Measurements from ENCODE around the gene IKBKE.

IKBKE gene

DNA sequence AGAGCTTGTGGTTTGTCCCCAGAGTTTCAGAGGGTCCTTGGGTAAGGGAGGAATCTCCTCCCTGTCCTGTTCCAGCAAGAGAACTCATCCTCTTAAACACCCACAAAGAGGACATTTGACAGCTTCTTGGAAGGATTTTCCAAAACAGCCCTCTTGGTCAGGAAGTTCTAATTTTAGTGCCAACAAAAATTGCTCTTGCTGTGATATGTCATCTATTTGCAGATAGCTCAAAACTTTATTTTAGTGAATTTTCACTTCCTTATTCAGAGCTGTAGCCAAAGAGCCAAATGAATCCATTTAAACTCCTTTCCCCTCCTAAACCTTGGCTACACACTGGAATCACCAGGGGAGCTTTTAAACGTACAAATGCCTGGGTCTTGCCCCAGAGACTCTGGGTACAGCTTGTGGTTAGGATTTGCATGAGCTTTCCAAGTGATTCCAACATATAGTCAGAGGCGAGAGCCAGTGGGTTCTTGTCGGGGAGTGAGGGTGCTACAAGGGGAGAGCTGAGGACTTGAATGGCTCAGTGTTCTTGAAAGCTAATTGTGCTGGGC is 25.3 kb downstream of the IKBKE start:
- no peak overlapping the region for H3K4me3 ChIP-seq (ENCODE audit: low read depth, low read length)
- H2AFZ ChIP-seq = no peak overlapping the region
- no peak overlapping the region for H3K9ac ChIP-seq
- no peaks in the 10 kb centered on the region for H3K36me3 ChIP-seq (ENCODE audit: control insufficient read depth, insufficient read depth, low read length)
- no peak overlapping the region for H3K4me2 ChIP-seq (ENCODE audit: low read length)
- TF ChIP-seq, protein P1, sequence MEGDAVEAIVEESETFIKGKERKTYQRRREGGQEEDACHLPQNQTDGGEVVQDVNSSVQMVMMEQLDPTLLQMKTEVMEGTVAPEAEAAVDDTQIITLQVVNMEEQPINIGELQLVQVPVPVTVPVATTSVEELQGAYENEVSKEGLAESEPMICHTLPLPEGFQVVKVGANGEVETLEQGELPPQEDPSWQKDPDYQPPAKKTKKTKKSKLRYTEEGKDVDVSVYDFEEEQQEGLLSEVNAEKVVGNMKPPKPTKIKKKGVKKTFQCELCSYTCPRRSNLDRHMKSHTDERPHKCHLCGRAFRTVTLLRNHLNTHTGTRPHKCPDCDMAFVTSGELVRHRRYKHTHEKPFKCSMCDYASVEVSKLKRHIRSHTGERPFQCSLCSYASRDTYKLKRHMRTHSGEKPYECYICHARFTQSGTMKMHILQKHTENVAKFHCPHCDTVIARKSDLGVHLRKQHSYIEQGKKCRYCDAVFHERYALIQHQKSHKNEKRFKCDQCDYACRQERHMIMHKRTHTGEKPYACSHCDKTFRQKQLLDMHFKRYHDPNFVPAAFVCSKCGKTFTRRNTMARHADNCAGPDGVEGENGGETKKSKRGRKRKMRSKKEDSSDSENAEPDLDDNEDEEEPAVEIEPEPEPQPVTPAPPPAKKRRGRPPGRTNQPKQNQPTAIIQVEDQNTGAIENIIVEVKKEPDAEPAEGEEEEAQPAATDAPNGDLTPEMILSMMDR (IDR thresholded peaks at IDR 0.05) = no peak
- no peaks in the 10 kb centered on the region for H3K79me2 ChIP-seq
- H3K27ac ChIP-seq = no peak overlapping the region
- no peaks in the 10 kb centered on the region for H3K9me3 ChIP-seq (ENCODE audit: control insufficient read depth, low read length)
- H3K4me1 ChIP-seq = no peaks in the 10 kb centered on the region
- H3K27me3 ChIP-seq (ENCODE audit: control insufficient read depth, insufficient read depth, low read length) = no peaks in the 10 kb centered on the region

DNA sequence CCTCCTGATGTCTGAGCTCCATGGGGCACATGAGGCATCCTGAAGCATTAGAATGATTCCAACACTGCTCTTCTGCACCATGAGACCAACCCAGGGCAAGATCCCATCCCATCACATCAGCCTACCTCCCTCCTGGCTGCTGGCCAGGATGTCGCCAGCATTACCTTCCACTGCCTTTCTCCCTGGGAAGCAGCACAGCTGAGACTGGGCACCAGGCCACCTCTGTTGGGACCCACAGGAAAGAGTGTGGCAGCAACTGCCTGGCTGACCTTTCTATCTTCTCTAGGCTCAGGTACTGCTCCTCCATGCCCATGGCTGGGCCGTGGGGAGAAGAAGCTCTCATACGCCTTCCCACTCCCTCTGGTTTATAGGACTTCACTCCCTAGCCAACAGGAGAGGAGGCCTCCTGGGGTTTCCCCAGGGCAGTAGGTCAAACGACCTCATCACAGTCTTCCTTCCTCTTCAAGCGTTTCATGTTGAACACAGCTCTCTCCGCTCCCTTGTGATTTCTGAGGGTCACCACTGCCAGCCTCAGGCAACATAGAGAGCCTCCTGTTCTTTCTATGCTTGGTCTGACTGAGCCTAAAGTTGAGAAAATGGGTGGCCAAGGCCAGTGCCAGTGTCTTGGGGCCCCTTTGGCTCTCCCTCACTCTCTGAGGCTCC is 26.0 kb downstream of the IKBKE start:
- Histone ChIP-seq H3K4me2 (ENCODE audit: low read length) (no peak overlapping the region), H2AFZ (no peak overlapping the region), H3K36me3 (ENCODE audit: control insufficient read depth, insufficient read depth, low read length) (no peaks in the 10 kb centered on the region), H3K9ac (no peak overlapping the region), H3K4me1 (peaks cover 3% of the 10 kb centered on the region), H3K79me2 (no peaks in the 10 kb centered on the region), H3K4me3 (ENCODE audit: low read depth, low read length) (no peak overlapping the region), H3K27ac (no peak overlapping the region), H3K27me3 (ENCODE audit: control insufficient read depth, insufficient read depth, low read length) (no peaks in the 10 kb centered on the region), H3K9me3 (ENCODE audit: control insufficient read depth, low read length) (no peaks in the 10 kb centered on the region)
- TF ChIP-seq, protein P1 (IDR thresholded peaks at IDR 0.05) = no peak

DNA sequence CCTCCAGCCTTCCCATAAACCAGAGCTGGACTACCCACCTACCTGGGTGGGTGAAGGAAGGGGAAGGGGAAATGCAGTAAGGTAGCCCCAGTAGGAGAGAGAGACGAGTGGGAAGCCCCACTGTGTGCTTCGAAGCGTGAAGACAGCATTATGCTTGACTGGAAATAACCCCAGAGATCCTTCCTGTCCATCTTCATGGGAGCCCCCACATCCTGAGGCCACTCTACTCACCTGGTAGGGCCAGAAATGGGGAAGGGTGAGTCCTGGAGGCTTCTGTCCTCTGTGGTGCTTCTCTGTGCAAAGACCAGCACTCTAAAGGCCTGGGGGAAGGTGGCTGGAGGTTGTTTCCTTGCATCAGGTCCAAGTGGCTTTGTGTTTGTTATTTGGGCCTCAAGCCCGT is 27.1 kb downstream of the IKBKE start:
- Histone ChIP-seq H3K79me2 (no peaks in the 10 kb centered on the region), H2AFZ (no peak overlapping the region), H3K36me3 (ENCODE audit: control insufficient read depth, insufficient read depth, low read length) (no peaks in the 10 kb centered on the region), H3K27me3 (ENCODE audit: control insufficient read depth, insufficient read depth, low read length) (no peaks in the 10 kb centered on the region), H3K4me1 (peaks cover 3% of the 10 kb centered on the region), H3K4me2 (ENCODE audit: low read length) (no peak overlapping the region), H3K9ac (no peak overlapping the region), H3K27ac (no peak overlapping the region), H3K9me3 (ENCODE audit: control insufficient read depth, low read length) (no peaks in the 10 kb centered on the region), H3K4me3 (ENCODE audit: low read depth, low read length) (no peak overlapping the region)
- TF ChIP-seq, protein P1 (IDR thresholded peaks at IDR 0.05) = no peak

DNA sequence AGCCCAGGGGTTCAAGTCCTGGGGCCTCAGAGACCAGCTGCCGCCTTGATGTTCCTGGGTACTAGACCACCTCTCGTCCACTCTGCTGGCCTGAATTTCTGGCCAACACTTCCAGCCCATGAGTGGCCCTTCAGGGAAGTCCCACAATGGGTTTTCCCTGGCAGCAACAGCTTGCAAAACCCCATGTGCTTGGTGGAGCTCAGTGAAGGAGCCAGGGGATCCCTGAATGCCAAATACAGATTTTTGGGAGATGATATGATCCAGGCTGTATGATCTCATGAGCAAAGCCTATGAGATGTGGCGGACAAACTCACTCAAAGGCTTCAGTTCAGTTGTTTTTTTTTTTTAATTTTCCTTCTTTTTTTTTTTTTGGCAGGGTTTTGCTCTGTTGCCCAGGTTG is 27.5 kb downstream of the IKBKE start:
- Histone ChIP-seq H3K27ac (no peak overlapping the region), H3K79me2 (no peaks in the 10 kb centered on the region), H3K4me1 (peaks cover 3% of the 10 kb centered on the region), H3K9me3 (ENCODE audit: control insufficient read depth, low read length) (no peaks in the 10 kb centered on the region), H3K27me3 (ENCODE audit: control insufficient read depth, insufficient read depth, low read length) (no peaks in the 10 kb centered on the region), H3K4me3 (ENCODE audit: low read depth, low read length) (no peak overlapping the region), H3K9ac (no peak overlapping the region), H2AFZ (no peak overlapping the region), H3K36me3 (ENCODE audit: control insufficient read depth, insufficient read depth, low read length) (no peaks in the 10 kb centered on the region), H3K4me2 (ENCODE audit: low read length) (no peak overlapping the region)
- TF ChIP-seq, protein P1 (IDR thresholded peaks at IDR 0.05) = no peak

- Histone ChIP-seq H3K27ac (no peak overlapping the region), H3K9me3 (ENCODE audit: control insufficient read depth, low read length) (no peaks in the 10 kb centered on the region), H3K9ac (no peak overlapping the region), H3K4me1 (peaks cover 6% of the 10 kb centered on the region), H2AFZ (no peak overlapping the region), H3K4me3 (ENCODE audit: low read depth, low read length) (no peak overlapping the region), H3K36me3 (ENCODE audit: control insufficient read depth, insufficient read depth, low read length) (no peaks in the 10 kb centered on the region), H3K27me3 (ENCODE audit: control insufficient read depth, insufficient read depth, low read length) (no peaks in the 10 kb centered on the region), H3K4me2 (ENCODE audit: low read length) (no peak overlapping the region), H3K79me2 (no peaks in the 10 kb centered on the region)
- TF ChIP-seq, protein P1 (IDR thresholded peaks at IDR 0.05) = no peak
These were observed 28.4 kb downstream of the IKBKE start for GRCh38 chr1:206498685-206499084.

Measured in parathyroid adenoma (tissue), 2 donors.